AG04450 (cell line): ENCODE data around the gene MEF2C. TPM values are rescaled to one million over a fixed set of nuclear protein-coding genes. Genes with fewer than 3 reads are reported as not detected.

Experiments used
- CTCF ChIA-PET: fragments of 300-600, 350-600 bp; formaldehyde crosslinking; extraction: SDS; loops from one replicate; lab custom pipeline; 2022; ENCODE audit warnings: antibody characterized with exemption, inconsistent platforms; lab: Charles Lee
- POLR2A ChIA-PET: fragments of 350-600 bp; formaldehyde crosslinking; extraction: SDS; loops from one replicate; lab custom pipeline; 2021; ENCODE audit warnings: antibody characterized with exemption, inconsistent platforms; lab: Yijun Ruan, JAX
- DNase-seq: peaks from one replicate; pipeline ENCODE4 v3.0.0-alpha.2; 2011; ENCODE audit warnings: low read depth, low spot score
- H3K27ac ChIP-seq: one replicate; pipeline ENCODE4 v1.5.1; 2012; ENCODE audit warnings: low read depth, low read length, control low read depth
- H3K27me3 ChIP-seq: one replicate; pipeline ENCODE4 v1.6.0; 2012; ENCODE audit warnings: low read length; ENCODE audit not compliant: control insufficient read depth, insufficient read depth
- H3K4me3 ChIP-seq: 2 replicates; pipeline ENCODE4 v1.5.1; 2011; ENCODE audit warnings: mild to moderate bottlenecking, low read depth, low read length, control low read depth
- H3K9me3 ChIP-seq: 2 replicates; pipeline ENCODE4 v1.5.1; 2012; ENCODE audit warnings: low read length; ENCODE audit not compliant: control insufficient read depth, insufficient read depth
- polyA plus RNA-seq: library from polyadenylated mRNA; depleted of rRNA; stranded (reverse); fragments of >200 nt; gene quantifications from 2 replicates; pipeline ENCODE4 v1.2.3, GENCODE V29; 2011
- TF ChIP-seq, protein P1 (sequence below): IDR thresholded peaks from 2 replicates; pipeline ENCODE4 v1.5.1; 2011; ENCODE audit warnings: low read depth, low read length, control low read depth, inconsistent platforms

The MEF2C gene
- polyA plus RNA-seq, 1 experiment = 3.9 TPM

DNA sequence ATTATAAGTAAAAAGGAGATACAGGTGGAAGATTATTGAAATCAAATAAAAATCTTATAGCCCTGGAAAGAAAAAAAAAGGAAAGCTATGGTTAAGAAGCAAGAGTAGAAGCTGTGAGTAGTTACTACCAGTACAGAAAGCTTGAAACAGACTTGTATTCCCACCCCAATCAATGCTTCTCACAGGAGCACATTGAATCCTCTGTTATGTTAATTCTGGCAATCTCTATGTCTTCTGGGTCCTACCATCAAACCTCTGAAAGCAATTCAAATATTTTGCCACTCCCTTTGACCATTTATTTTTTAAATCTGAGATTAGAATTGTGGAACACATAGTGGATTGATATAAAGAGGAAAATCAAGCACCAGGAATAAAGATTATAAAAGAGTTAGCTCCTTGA lies 186.5 kb downstream of the MEF2C start:
- TF ChIP-seq, protein P1, sequence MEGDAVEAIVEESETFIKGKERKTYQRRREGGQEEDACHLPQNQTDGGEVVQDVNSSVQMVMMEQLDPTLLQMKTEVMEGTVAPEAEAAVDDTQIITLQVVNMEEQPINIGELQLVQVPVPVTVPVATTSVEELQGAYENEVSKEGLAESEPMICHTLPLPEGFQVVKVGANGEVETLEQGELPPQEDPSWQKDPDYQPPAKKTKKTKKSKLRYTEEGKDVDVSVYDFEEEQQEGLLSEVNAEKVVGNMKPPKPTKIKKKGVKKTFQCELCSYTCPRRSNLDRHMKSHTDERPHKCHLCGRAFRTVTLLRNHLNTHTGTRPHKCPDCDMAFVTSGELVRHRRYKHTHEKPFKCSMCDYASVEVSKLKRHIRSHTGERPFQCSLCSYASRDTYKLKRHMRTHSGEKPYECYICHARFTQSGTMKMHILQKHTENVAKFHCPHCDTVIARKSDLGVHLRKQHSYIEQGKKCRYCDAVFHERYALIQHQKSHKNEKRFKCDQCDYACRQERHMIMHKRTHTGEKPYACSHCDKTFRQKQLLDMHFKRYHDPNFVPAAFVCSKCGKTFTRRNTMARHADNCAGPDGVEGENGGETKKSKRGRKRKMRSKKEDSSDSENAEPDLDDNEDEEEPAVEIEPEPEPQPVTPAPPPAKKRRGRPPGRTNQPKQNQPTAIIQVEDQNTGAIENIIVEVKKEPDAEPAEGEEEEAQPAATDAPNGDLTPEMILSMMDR = no peak
- ChIA-PET CTCF (interaction anchor here (0.5 to 5.4 kb wide), 6 partner anchors 15 to 1243 kb away, joined by 3 to 25 read pairs (median 4); no protein-coding TSS in a partner anchor), POLR2A (no interaction called here)
- H3K9me3 ChIP-seq = no peaks in the 10 kb centered on the region
- no peak for DNase-seq
- no peak overlapping the region for H3K4me3 ChIP-seq
- H3K27me3 ChIP-seq = peaks cover 60% of the 10 kb centered on the region
- H3K27ac ChIP-seq = no peak overlapping the region

DNA sequence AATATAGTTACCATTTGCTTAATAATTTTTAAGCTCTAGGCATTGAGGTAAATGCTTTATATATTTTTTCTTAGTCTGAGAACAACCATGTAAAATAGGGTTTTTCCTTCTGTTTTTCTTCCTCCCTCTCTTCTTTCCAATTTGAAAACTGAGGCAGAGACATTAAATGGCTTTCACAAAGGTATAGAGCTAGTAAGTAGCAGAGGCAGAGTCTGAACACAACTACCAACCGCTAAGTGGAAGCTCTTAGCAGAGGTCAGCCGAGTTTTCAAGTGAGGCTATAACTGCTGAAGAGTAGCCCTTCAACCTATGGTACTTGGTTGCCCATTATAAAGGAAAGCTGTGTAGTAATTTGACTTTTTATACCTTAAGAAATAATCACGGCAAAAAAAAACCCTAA lies 187.1 kb downstream of the MEF2C start:
- POLR2A ChIA-PET = no interaction called here
- CTCF ChIA-PET = interaction anchor here (0.5 to 5.4 kb wide), 5 partner anchors 14 to 1244 kb away, joined by 3 to 25 read pairs (median 3); no protein-coding TSS in a partner anchor
- H3K4me3 ChIP-seq = no peak overlapping the region
- H3K27me3 ChIP-seq = peaks cover 61% of the 10 kb centered on the region
- TF ChIP-seq, protein P1 = no peak
- H3K27ac ChIP-seq = no peak overlapping the region
- no peaks in the 10 kb centered on the region for H3K9me3 ChIP-seq
- no peak for DNase-seq

DNA sequence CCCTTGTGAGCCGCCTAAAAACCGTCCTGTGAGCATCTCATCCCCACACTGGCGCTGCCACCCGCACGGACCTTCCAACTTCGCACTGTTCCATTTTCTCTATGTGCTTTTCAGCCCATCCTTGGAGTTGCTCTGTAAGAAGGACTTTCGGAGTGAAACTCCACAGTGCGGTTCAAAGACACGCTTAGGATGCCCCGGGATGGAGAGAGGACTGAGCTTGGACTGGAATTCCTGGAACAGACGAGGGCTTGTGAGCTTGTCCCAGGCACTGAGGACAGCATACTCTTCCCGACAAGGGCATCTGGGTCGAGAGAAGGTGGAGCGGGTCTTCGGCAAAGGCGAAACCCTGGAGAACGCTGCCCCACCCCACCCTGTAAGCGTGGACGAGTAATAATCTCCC lies 187.8 kb downstream of the MEF2C start:
- TF ChIP-seq, protein P1 = no peak
- POLR2A ChIA-PET = no interaction called here
- Histone ChIP-seq H3K27ac (no peak overlapping the region), H3K4me3 (no peak overlapping the region), H3K9me3 (no peaks in the 10 kb centered on the region), H3K27me3 (peaks cover 65% of the 10 kb centered on the region)
- CTCF ChIA-PET = interaction anchor here (0.6 to 5.4 kb wide), 4 partner anchors 14 to 917 kb away, joined by 3 to 25 read pairs (median 4); no protein-coding TSS in a partner anchor
- DNase-seq = no peak

DNA sequence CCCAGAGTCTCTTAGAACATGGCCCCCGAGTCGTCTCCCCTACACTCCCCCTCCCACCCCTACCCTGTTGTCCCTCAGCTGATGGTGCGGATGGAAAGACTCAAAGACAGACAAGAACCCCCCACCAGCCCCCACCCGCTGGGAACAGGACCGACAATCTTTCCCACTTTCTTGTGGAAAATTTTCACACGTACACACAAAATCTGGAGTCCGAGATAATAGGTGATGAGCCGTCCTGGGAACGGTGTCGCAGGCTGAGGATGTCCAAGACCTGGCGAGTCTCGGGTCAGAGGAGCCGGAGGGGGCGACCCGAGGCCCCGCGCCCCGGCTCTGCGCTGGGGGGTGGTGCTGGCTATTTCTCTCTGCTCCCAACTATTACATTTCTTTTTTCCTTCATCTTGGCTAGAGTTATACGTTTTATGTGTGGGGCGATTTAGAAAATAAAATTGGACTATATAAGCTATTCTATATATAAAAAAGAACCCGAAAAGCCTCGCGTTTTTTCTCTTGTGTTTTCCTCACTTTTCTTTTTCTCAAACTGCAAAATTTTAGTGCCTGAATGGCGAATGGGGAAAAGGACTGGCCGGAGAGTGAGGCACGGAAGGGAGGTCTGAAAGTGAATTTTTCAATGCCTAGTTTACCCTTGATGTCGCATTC lies 188.8 kb downstream of the MEF2C start:
- Histone ChIP-seq H3K4me3 (no peak overlapping the region), H3K27me3 (peaks cover 74% of the 10 kb centered on the region), H3K27ac (no peak overlapping the region), H3K9me3 (no peaks in the 10 kb centered on the region)
- no peak for DNase-seq
- CTCF ChIA-PET = interaction anchor here (5.4 kb wide), 1 partner anchor 913 kb away, joined by 25 read pairs; no protein-coding TSS in a partner anchor
- TF ChIP-seq, protein P1 = no peak
- POLR2A ChIA-PET = no interaction called here
